Liver (tissue), 9 donors: ENCODE results near the gene AAGAB. TPM values are rescaled to one million over a fixed set of nuclear protein-coding genes. Genes with fewer than 3 reads are reported as not detected.
A peak's percentile ranks its signal among the peaks of the same experiment; 100 is the strongest.

Experiments
- DNase-seq: peaks from one replicate; pipeline ENCODE4 v3.0.0-alpha.2; 2017; ENCODE audit warnings: low spot score
- H3K27ac ChIP-seq, 2 donors: one replicate each; pipeline ENCODE4 v1.7.0; 2013; ENCODE audit warnings: inconsistent platforms in 2 of 2, low read length in 2 of 2, control low read depth in 1 of 2, low read depth in 1 of 2, mild to moderate bottlenecking in 1 of 2
- H3K27me3 ChIP-seq, 4 donors: one replicate each; pipeline versions ENCODE4 v1.6.1 to v1.7.0; 2013; ENCODE audit warnings: low read length in 3 of 4, inconsistent platforms in 1 of 4, mild to moderate bottlenecking in 1 of 4, moderate library complexity in 1 of 4; ENCODE audit not compliant: control insufficient read depth in 4 of 4, insufficient read depth in 4 of 4
- H3K36me3 ChIP-seq, 4 donors: one replicate each; pipeline versions ENCODE4 v1.6.1 to v1.7.0; 2013; ENCODE audit warnings: low read length in 3 of 4, mild to moderate bottlenecking in 3 of 4, low read depth in 1 of 4, moderate library complexity in 1 of 4; ENCODE audit not compliant: control insufficient read depth in 4 of 4, insufficient read depth in 3 of 4
- H3K4me1 ChIP-seq, 4 donors: one replicate each; pipeline versions ENCODE4 v1.6.1 to v1.7.0; 2013; ENCODE audit warnings: low read length in 3 of 4, mild to moderate bottlenecking in 3 of 4, moderate library complexity in 1 of 4; ENCODE audit not compliant: control insufficient read depth in 4 of 4, insufficient read depth in 4 of 4
- H3K4me3 ChIP-seq, 3 donors: one replicate each; pipeline versions ENCODE4 v1.6.1 to v1.7.0; 2013; ENCODE audit warnings: low read length in 3 of 3, control low read depth in 1 of 3, low read depth in 1 of 3, mild to moderate bottlenecking in 1 of 3
- H3K9ac ChIP-seq, 2 donors: one replicate each; pipeline ENCODE4 v1.7.0; 2013; ENCODE audit warnings: low read length in 2 of 2, mild to moderate bottlenecking in 2 of 2, moderate library complexity in 2 of 2, control low read depth in 1 of 2, low read depth in 1 of 2
- H3K9me3 ChIP-seq, 4 donors: one replicate each; pipeline versions ENCODE4 v1.6.1 to v1.7.0; 2013; ENCODE audit warnings: low read length in 3 of 4; ENCODE audit not compliant: control insufficient read depth in 4 of 4
- FOXA1 ChIP-seq: IDR thresholded peaks from 2 replicates; pipeline ENCODE4 v1.6.1; 2016; ENCODE audit warnings: antibody characterized with exemption
- FOXA2 ChIP-seq: IDR thresholded peaks from 2 replicates; pipeline ENCODE4 v1.6.1; 2016; ENCODE audit warnings: antibody characterized with exemption
- GABPA ChIP-seq, 2 donors: IDR thresholded peaks in 1 of 2; conservative IDR thresholded peaks in 1 of 2; 2 replicates each; pipeline ENCODE4 v1.6.1; 2016; ENCODE audit warnings: antibody characterized with exemption in 2 of 2, mild to moderate bottlenecking in 1 of 2, moderate library complexity in 1 of 2
- HNF4A ChIP-seq, 2 donors: conservative IDR thresholded peaks; 2 replicates each; pipeline ENCODE4 v1.6.1; 2016; ENCODE audit warnings: antibody characterized with exemption in 2 of 2, mild to moderate bottlenecking in 2 of 2
- HNF4G ChIP-seq: IDR thresholded peaks from 2 replicates; pipeline ENCODE4 v1.6.1; 2016; ENCODE audit warnings: antibody characterized with exemption
- JUND ChIP-seq, 2 donors: IDR thresholded peaks; 2 replicates each; pipeline ENCODE4 v1.6.1; 2016; ENCODE audit warnings: antibody characterized with exemption in 2 of 2
- NR2F2 ChIP-seq: IDR thresholded peaks from 2 replicates; pipeline ENCODE4 v1.6.1; 2016; ENCODE audit warnings: antibody characterized with exemption
- RAD21 ChIP-seq, 2 donors: IDR thresholded peaks; 2 replicates each; pipeline ENCODE4 v1.6.1; 2016; ENCODE audit warnings: antibody characterized with exemption in 2 of 2, mild to moderate bottlenecking in 2 of 2
- REST ChIP-seq: IDR thresholded peaks from 2 replicates; pipeline ENCODE4 v1.6.1; 2016; ENCODE audit warnings: antibody characterized with exemption, mild to moderate bottlenecking
- TAF1 ChIP-seq: conservative IDR thresholded peaks from 2 replicates; pipeline ENCODE4 v1.6.1; 2016; ENCODE audit warnings: antibody characterized with exemption, mild to moderate bottlenecking
- YY1 ChIP-seq: IDR thresholded peaks from 2 replicates; pipeline ENCODE4 v1.6.1; 2016; ENCODE audit warnings: antibody characterized with exemption, mild to moderate bottlenecking
- WGBS: extraction: QIAGEN DNeasy Blood & Tissue Kit; methylation state at CpG from one replicate; pipeline ENCODE4 v1.1.7; 2013; 5-methylcytosine and 5-hydroxymethylcytosine counted together
- polyA plus RNA-seq, 2 donors: library from polyadenylated mRNA; stranded (reverse) in 1 of 2; unstranded in 1 of 2; fragments of 200-250 nt in 1 of 2; fragments of >200 nt in 1 of 2; fragmentation: Nextera tagmentation in 1 of 2; extraction: Ambion mirVana in 1 of 2; gene quantifications; one replicate each; pipeline versions ENCODE4 v1.2.1 to v1.2.3, GENCODE V29; 2013 to 2015
- total RNA-seq, 2 donors: library from RNA; depleted of rRNA; stranded (reverse); fragments of >200 nt; gene quantifications; one replicate each; pipeline ENCODE4 v1.2.3, GENCODE V29; 2014
- TF ChIP-seq, protein P1 (sequence below): IDR thresholded peaks from 2 replicates; pipeline ENCODE4 v1.6.1; 2016; ENCODE audit warnings: antibody characterized with exemption
- TF ChIP-seq, protein P2 (sequence below): IDR thresholded peaks from 2 replicates; pipeline ENCODE4 v1.6.1; 2016; ENCODE audit warnings: antibody characterized with exemption
- donor health status: healthy.
- donor health status: healthy.
- donor health status: healthy.
- donor health status: healthy.
- donor health status: healthy.

Gene AAGAB
- total and polyA plus RNA-seq, 4 donors, result 3.6 to 22.3 (median 13.0) TPM

DNA sequence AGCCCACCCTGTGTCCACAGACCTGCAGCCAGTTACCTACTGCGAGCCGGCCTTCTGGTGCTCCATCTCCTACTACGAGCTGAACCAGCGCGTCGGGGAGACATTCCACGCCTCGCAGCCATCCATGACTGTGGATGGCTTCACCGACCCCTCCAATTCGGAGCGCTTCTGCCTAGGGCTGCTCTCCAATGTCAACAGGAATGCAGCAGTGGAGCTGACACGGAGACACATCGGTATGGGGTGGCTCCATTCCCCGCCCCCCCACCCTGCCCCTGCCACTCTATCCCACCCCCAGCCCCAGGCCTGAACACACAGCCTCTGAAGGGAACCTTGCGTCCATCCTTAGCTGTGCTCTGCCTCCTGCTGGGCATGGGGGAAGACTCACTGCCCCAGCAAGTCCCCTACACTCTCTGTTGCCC is 73.2 kb downstream of the AAGAB start:
- no peak for TF ChIP-seq YY1
- peak; percentile 14 to 53 for TF ChIP-seq RAD21 (IDR thresholded peaks at IDR 0.05)
- no peak for DNase-seq
- Histone ChIP-seq H3K36me3 (peaks cover 0 to 32% (median 15%) of the 10 kb centered on the region in 4 donors), H3K9me3 (no peaks in the 10 kb centered on the region), H3K4me1 (no peaks in the 10 kb centered on the region), H3K9ac (no peak overlapping the region), H3K4me3 (no peak overlapping the region), H3K27ac (no peak overlapping the region), H3K27me3 (no peaks in the 10 kb centered on the region)
- 97% methylated on average over 15 of the region's 15 CpGs for WGBS

DNA sequence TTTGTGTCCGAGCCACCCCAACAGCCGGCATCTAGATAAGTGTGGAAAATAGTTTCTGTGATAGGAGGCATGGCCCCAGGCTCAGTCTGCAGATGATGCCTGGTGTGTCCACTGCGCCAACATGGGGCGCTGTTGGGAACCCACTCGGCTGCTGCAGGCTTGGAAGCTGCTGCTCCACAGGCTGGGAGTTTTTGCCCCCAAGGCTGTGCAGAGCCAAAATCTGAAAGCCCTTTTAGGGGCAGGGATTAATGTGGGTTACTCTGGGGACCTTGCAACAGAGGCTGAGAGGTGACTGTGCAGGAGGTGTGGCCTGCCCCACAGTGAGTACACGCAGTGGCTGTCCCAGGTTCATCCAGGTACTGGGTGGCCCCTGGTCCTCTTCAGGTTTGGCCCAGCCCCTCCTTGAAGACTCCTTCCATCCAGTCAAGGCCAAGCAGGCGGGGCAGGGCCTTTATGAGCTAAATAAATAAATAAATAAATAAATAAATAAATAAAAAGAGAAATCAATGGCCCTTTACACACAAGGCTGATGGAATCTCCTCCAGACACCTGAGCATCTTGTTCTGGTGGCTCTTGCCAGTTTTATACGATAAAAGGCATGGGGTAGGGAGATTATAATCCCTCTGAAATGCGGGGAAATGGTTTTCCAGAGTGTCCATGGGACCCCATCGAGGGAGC is 73.8 kb downstream of the AAGAB start:
- DNase-seq, result no peak
- 98% methylated on average over 10 of the region's 10 CpGs for WGBS
- peaks cover 2 to 32% (median 14%) of the 10 kb centered on the region in 4 donors for H3K36me3 ChIP-seq
- no peak overlapping the region for H3K27ac ChIP-seq
- no peaks in the 10 kb centered on the region for H3K27me3 ChIP-seq
- peaks cover 0 to 2% (median 0%) of the 10 kb centered on the region in 4 donors for H3K4me1 ChIP-seq
- no peak overlapping the region for H3K4me3 ChIP-seq
- no peak overlapping the region for H3K9ac ChIP-seq
- no peaks in the 10 kb centered on the region for H3K9me3 ChIP-seq
- TF ChIP-seq FOXA1, result no peak
- TF ChIP-seq HNF4G, result no peak

DNA sequence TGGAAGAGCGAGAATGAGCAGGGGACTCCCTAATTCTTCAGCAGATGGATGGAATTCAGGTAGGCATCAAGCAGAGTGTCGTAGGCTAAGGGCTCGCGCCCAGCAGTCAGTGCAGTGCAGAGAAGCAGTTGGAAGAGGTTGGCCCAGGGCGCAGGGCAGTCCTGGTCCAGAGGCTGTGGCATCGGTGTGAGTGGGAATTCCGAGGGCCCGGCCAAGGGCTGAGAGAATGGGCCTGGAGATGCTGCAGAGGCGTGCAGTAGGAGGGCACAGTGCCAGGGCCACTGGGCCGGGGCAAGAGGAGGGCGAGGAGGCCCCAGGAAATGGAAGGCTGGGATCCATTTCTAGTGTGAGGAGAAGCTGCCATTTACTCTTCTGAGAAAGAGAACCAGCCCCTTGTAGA is 74.4 kb downstream of the AAGAB start:
- TF ChIP-seq, protein P1, sequence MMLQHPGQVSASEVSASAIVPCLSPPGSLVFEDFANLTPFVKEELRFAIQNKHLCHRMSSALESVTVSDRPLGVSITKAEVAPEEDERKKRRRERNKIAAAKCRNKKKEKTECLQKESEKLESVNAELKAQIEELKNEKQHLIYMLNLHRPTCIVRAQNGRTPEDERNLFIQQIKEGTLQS, result no peak
- no peak for TF ChIP-seq HNF4G
- no peak for TF ChIP-seq HNF4A (conservative IDR thresholded peaks at IDR 0.05)
- no peak for TF ChIP-seq GABPA (IDR thresholded peaks at IDR 0.05 in 1 of 2, conservative IDR thresholded peaks at IDR 0.05 in 1 of 2)
- TF ChIP-seq REST, result no peak
- no peak for TF ChIP-seq FOXA2
- TF ChIP-seq JUND (IDR thresholded peaks at IDR 0.05), result no peak
- TF ChIP-seq TAF1, result no peak
- no peak for TF ChIP-seq NR2F2
- TF ChIP-seq, protein P2, sequence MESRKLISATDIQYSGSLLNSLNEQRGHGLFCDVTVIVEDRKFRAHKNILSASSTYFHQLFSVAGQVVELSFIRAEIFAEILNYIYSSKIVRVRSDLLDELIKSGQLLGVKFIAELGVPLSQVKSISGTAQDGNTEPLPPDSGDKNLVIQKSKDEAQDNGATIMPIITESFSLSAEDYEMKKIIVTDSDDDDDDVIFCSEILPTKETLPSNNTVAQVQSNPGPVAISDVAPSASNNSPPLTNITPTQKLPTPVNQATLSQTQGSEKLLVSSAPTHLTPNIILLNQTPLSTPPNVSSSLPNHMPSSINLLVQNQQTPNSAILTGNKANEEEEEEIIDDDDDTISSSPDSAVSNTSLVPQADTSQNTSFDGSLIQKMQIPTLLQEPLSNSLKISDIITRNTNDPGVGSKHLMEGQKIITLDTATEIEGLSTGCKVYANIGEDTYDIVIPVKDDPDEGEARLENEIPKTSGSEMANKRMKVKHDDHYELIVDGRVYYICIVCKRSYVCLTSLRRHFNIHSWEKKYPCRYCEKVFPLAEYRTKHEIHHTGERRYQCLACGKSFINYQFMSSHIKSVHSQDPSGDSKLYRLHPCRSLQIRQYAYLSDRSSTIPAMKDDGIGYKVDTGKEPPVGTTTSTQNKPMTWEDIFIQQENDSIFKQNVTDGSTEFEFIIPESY, result no peak
- Histone ChIP-seq H3K9me3 (no peaks in the 10 kb centered on the region), H3K36me3 (peaks cover 2 to 30% (median 9%) of the 10 kb centered on the region in 4 donors), H3K4me1 (peaks cover 0 to 5% (median under 1%) of the 10 kb centered on the region in 4 donors), H3K4me3 (no peak overlapping the region), H3K9ac (no peak overlapping the region), H3K27ac (no peak overlapping the region), H3K27me3 (no peaks in the 10 kb centered on the region)
- DNase-seq, result no peak
- 97% methylated on average over 11 of the region's 11 CpGs for WGBS
